Chondrocyte (in vitro differentiated cells): ENCODE data around the gene FAM237B. TPM values are rescaled to one million over a fixed set of nuclear protein-coding genes. Genes with fewer than 3 reads are reported as not detected.
A peak's percentile ranks its signal among the peaks of the same experiment; 100 is the strongest.

ENCODE experiments used
- DNase-seq: peaks from one replicate; pipeline ENCODE4 v3.0.0; 2021; ENCODE audit warnings: mixed read lengths, low spot score
- H3K27ac Mint-ChIP-seq: one replicate; pipeline ENCODE4 v1.8.0; 2021; ENCODE audit warnings: mild to moderate bottlenecking, moderate library complexity, mixed read lengths; ENCODE audit not compliant: unreplicated experiment
- H3K27me3 Mint-ChIP-seq: 2 replicates; pipeline ENCODE4 v1.8.0; 2021; ENCODE audit warnings: low read depth, mixed read lengths
- H3K36me3 Mint-ChIP-seq: 2 replicates; pipeline ENCODE4 v1.8.0; 2021; ENCODE audit warnings: low read depth, mixed read lengths
- H3K4me1 Mint-ChIP-seq: 2 replicates; pipeline ENCODE4 v1.8.0; 2021; ENCODE audit warnings: low read depth, mild to moderate bottlenecking, mixed read lengths
- H3K4me3 Mint-ChIP-seq: one replicate; pipeline ENCODE4 v1.8.0; 2021; ENCODE audit warnings: mild to moderate bottlenecking, moderate library complexity, mixed read lengths; ENCODE audit not compliant: unreplicated experiment
- H3K9me3 Mint-ChIP-seq: 2 replicates; pipeline ENCODE4 v1.8.0; 2021; ENCODE audit warnings: low read depth, mixed read lengths
- total RNA-seq: library from RNA; stranded (reverse); gene quantifications from 3 replicates; pipeline ENCODE4 v1.2.1, GENCODE V29; 2021
- TF ChIP-seq, protein P1 (sequence below): fragments of 200-600 bp; sonication (generic); IDR thresholded peaks from 2 replicates; pipeline ENCODE4 v1.5.0; 2021; ENCODE audit warnings: antibody characterized with exemption, mild to moderate bottlenecking, moderate library complexity

FAM237B gene
- total RNA-seq, 1 donor from 2014 or later, result not detected

DNA sequence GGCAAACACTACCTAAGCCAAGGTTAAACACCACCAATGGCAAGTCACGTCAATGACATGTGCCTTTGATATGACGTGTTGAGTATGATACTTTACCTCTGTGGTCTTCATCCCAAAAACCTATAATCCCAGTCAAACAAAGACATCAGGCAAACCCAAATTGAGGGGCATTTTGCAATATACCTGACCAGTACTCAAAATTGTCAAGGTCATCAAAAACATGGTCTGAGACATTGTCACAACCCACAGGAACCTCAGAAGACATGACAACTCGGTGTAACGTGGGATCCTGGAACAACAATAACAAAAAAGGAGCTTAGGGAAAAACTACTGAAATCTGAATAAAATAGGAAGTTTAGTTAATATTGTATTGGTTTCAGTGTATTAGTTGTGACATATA is 7.2 kb downstream of the FAM237B start:
- H3K4me3 Mint-ChIP-seq, result no peak overlapping the region
- H3K4me1 Mint-ChIP-seq, result no peaks in the 10 kb centered on the region
- H3K9me3 Mint-ChIP-seq, result no peaks in the 10 kb centered on the region
- no peak overlapping the region for H3K27ac Mint-ChIP-seq
- peaks cover 41% of the 10 kb centered on the region for H3K27me3 Mint-ChIP-seq
- no peak for DNase-seq
- no peaks in the 10 kb centered on the region for H3K36me3 Mint-ChIP-seq
- TF ChIP-seq, protein P1, sequence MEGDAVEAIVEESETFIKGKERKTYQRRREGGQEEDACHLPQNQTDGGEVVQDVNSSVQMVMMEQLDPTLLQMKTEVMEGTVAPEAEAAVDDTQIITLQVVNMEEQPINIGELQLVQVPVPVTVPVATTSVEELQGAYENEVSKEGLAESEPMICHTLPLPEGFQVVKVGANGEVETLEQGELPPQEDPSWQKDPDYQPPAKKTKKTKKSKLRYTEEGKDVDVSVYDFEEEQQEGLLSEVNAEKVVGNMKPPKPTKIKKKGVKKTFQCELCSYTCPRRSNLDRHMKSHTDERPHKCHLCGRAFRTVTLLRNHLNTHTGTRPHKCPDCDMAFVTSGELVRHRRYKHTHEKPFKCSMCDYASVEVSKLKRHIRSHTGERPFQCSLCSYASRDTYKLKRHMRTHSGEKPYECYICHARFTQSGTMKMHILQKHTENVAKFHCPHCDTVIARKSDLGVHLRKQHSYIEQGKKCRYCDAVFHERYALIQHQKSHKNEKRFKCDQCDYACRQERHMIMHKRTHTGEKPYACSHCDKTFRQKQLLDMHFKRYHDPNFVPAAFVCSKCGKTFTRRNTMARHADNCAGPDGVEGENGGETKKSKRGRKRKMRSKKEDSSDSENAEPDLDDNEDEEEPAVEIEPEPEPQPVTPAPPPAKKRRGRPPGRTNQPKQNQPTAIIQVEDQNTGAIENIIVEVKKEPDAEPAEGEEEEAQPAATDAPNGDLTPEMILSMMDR, result no peak

DNA sequence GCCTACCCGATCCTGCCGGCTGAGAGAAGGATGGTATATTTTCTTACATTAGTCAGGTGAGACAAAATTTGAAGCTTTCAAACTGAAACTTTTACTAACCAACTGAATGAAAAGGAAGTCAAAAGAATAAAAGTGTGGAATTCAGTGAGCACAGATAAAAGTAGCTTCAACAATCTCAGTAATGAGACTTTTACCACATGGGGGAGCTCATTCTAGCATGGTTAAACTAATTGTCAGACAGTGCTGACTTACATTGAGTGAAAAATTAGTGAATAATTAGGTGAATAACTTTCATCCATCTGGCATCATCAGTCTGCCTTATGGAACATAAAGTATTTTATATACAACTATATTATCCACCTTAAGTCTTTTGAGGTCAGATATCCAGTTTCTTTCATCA is 8.4 kb downstream of the FAM237B start:
- no peak overlapping the region for H3K27ac Mint-ChIP-seq
- no peak for DNase-seq
- TF ChIP-seq, protein P1, result peak; percentile 71
- no peak overlapping the region for H3K4me3 Mint-ChIP-seq
- H3K36me3 Mint-ChIP-seq, result no peaks in the 10 kb centered on the region
- no peaks in the 10 kb centered on the region for H3K9me3 Mint-ChIP-seq
- peaks cover 34% of the 10 kb centered on the region for H3K27me3 Mint-ChIP-seq
- H3K4me1 Mint-ChIP-seq, result no peaks in the 10 kb centered on the region

DNA sequence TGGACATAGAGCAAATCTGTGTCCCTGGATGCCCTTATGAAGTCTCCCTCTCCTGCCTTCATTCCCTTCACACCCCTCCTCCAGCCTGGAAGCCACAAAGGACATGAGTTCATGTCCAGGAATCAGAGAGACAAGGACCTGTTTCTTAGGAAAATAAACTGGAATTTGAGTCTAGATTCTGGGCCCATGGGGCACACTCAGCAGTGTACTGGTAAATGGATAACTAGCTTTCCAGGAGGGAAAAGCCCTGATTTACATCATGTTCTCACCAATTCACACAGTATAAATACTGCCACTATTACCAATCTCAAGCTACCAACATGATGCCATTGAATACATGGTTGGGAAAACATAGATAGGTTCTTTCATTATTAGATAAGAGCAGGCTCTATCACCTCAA is 9.9 kb downstream of the FAM237B start:
- no peaks in the 10 kb centered on the region for H3K9me3 Mint-ChIP-seq
- no peak overlapping the region for H3K27ac Mint-ChIP-seq
- no peak overlapping the region for H3K4me3 Mint-ChIP-seq
- no peak for DNase-seq
- H3K27me3 Mint-ChIP-seq, result peaks cover 19% of the 10 kb centered on the region
- no peaks in the 10 kb centered on the region for H3K36me3 Mint-ChIP-seq
- no peaks in the 10 kb centered on the region for H3K4me1 Mint-ChIP-seq
- TF ChIP-seq, protein P1, result no peak

DNA sequence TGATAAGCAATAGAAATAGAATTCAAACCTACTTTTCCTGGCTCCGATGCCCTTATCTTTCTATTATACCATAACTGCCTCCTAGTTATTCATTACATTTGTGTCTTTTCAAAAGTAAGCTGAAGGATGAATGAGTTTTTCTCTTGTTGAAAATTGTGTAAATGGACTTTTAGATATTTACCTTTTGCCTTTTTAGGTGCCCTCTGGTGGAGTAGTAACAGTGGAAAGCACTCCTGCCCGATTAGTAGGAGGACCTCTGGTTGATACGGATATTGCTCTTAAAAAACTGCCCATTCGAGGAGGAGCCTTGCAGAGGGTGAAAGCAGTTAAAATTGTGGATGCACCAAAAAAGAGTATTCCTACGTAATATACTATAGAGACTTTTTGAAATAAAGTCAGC is 11.2 kb downstream of the FAM237B start:
- H3K4me1 Mint-ChIP-seq, result no peaks in the 10 kb centered on the region
- no peaks in the 10 kb centered on the region for H3K9me3 Mint-ChIP-seq
- DNase-seq, result no peak
- H3K4me3 Mint-ChIP-seq, result no peak overlapping the region
- TF ChIP-seq, protein P1, result no peak
- peaks cover 10% of the 10 kb centered on the region for H3K27me3 Mint-ChIP-seq
- H3K27ac Mint-ChIP-seq, result no peak overlapping the region
- H3K36me3 Mint-ChIP-seq, result no peaks in the 10 kb centered on the region

DNA sequence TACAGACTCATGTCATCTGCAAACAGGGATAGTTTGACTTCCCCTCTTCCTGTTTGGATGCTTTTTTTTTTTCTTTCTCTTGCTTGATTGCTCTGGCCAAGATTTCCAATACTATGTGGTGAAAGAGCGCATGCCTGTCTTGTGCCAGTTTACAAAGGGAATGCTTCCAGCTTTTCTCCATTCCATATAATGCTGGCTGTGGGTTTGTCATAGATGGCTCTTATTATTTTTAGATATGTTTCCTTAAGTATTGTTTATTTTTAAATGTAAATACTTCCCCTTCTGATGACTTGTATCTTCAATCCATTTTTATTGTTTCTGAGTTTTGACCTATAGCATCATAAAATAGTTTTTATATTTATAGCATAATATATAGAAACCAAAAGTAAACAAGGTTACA is 17.9 kb downstream of the FAM237B start:
- Mint-ChIP-seq H3K4me3 (no peak overlapping the region), H3K9me3 (peaks cover 6% of the 10 kb centered on the region), H3K27ac (no peak overlapping the region), H3K36me3 (no peaks in the 10 kb centered on the region), H3K27me3 (peaks cover 3% of the 10 kb centered on the region), H3K4me1 (no peaks in the 10 kb centered on the region)
- TF ChIP-seq, protein P1, result no peak
- DNase-seq, result no peak
